ENCODE measurements around the gene DAND5. TPM values are rescaled to one million over a fixed set of nuclear protein-coding genes. Genes with fewer than 3 reads are reported as not detected.

The DAND5 gene
- total and polyA plus RNA-seq, 7 donors = 0.13 to 2.0 (median 1.7) TPM; not detected in 2

DNA sequence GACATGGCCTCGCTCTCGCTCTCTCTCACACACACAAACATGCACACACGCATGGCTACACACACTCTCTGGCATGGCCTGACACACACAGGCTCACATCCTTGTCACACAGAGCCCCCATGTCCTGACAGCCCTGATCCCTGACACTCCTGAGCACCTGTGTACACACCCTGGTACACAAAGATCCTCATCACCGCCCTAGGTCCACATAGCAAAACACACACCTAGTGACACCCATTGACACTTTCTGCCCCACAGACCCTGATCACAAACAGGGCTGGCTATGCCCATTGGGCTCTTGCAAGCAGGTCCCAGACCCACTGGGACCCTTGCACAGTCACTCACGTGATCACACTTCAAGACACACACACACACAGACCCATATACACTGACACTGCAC, 21.9 kb downstream of the DAND5 start:
- intact Hi-C loops (cut with DNase I) = loop anchor here (10.0 kb wide), 1 partner anchor 164 kb away; the partner anchor contains the start of genes IER2 and STX10
- no peak for DNase-seq
- H3K4me3 ChIP-seq = no peak overlapping the region
- no peaks in the 10 kb centered on the region for H3K27me3 ChIP-seq
- H3K9me3 ChIP-seq = no peaks in the 10 kb centered on the region
- no peaks in the 10 kb centered on the region for H3K36me3 ChIP-seq
- H3K27ac ChIP-seq = no peak overlapping the region
- H3K4me1 ChIP-seq = peaks cover 0 to 5% (median 5%) of the 10 kb centered on the region in 4 donors
- TF ChIP-seq POLR2AphosphoS5 (IDR thresholded peaks at IDR 0.05) (no peak), POLR2A (IDR thresholded peaks at IDR 0.05) (no peak), EP300 (IDR thresholded peaks at IDR 0.05) (no peak)
- TF ChIP-seq, protein P1, sequence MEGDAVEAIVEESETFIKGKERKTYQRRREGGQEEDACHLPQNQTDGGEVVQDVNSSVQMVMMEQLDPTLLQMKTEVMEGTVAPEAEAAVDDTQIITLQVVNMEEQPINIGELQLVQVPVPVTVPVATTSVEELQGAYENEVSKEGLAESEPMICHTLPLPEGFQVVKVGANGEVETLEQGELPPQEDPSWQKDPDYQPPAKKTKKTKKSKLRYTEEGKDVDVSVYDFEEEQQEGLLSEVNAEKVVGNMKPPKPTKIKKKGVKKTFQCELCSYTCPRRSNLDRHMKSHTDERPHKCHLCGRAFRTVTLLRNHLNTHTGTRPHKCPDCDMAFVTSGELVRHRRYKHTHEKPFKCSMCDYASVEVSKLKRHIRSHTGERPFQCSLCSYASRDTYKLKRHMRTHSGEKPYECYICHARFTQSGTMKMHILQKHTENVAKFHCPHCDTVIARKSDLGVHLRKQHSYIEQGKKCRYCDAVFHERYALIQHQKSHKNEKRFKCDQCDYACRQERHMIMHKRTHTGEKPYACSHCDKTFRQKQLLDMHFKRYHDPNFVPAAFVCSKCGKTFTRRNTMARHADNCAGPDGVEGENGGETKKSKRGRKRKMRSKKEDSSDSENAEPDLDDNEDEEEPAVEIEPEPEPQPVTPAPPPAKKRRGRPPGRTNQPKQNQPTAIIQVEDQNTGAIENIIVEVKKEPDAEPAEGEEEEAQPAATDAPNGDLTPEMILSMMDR (IDR thresholded peaks at IDR 0.05) = no peak
- WGBS, 2 donors = 78 to 91% methylated on average over 5 of the region's 5 CpGs

DNA sequence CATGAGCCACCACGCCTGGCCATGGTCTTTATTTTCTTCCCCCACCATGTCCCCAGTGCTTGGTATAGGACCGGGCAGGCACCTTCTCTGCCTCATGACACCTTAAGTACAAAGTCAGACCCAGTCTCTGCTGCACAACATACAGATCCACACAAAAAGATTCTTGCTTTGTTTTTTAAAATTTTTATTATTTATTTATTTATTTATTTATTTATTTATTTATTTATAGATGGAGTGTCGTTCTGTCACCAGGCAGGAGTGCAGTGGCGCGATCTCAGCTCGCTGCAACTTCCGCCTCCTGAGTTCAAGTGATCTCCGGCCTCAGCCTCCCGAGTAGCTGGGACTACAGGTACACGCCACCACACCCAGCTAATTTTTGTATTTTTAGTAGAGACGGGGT, 23.4 kb downstream of the DAND5 start:
- no peak for DNase-seq
- H3K36me3 ChIP-seq = no peaks in the 10 kb centered on the region
- H3K27ac ChIP-seq = no peak overlapping the region
- H3K27me3 ChIP-seq = no peaks in the 10 kb centered on the region
- TF ChIP-seq EP300 (IDR thresholded peaks at IDR 0.05) (no peak), POLR2AphosphoS5 (IDR thresholded peaks at IDR 0.05) (no peak), POLR2A (IDR thresholded peaks at IDR 0.05) (no peak)
- TF ChIP-seq, protein P1 (IDR thresholded peaks at IDR 0.05) = no peak
- no peaks in the 10 kb centered on the region for H3K9me3 ChIP-seq
- 94 to 95% methylated on average over 11 of the region's 11 CpGs for WGBS, 2 donors
- no peak overlapping the region for H3K4me3 ChIP-seq
- peaks cover 0 to 18% (median 14%) of the 10 kb centered on the region in 4 donors for H3K4me1 ChIP-seq
- intact Hi-C loops (cut with DNase I) = loop anchor here (2.0 to 10.0 kb wide), 2 partner anchors 68 to 162 kb away; partner anchors contain the start of genes IER2 and STX10

DNA sequence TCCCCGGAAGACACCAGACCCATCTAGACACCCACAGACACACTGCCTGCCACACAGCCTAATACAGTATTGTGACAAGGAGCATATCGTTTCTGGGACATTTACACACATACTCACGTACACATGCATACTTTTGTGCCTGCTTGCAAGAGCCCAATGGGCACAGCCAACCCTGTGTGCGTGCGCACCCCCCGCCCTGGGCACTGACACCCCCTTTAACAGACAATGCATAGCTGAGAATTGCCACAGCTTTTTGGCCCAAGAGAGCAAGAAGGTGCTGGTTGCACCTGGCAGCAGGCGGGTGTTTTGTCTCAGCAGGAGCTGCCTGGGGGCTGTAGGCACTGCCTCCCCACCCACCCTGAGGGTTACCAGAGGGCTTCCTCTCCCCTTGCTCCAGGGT, 24.2 kb downstream of the DAND5 start:
- Histone ChIP-seq H3K27ac (peak overlapping the region in 2 of 4 donors; percentile 83 to 90), H3K27me3 (no peaks in the 10 kb centered on the region), H3K36me3 (peaks cover 0 to 2% (median 0%) of the 10 kb centered on the region in 4 donors), H3K9me3 (no peaks in the 10 kb centered on the region), H3K4me1 (peaks cover 0 to 27% (median 22%) of the 10 kb centered on the region in 4 donors), H3K4me3 (no peak overlapping the region)
- intact Hi-C loops (cut with DNase I) = loop anchor here (2.0 to 10.0 kb wide), 2 partner anchors 67 to 161 kb away; partner anchors contain the start of genes IER2 and STX10
- WGBS, 2 donors = 85 to 92% methylated on average over 7 of the region's 7 CpGs
- TF ChIP-seq POLR2A (IDR thresholded peaks at IDR 0.05) (no peak), POLR2AphosphoS5 (IDR thresholded peaks at IDR 0.05) (no peak), EP300 (IDR thresholded peaks at IDR 0.05) (no peak)
- TF ChIP-seq, protein P1 (IDR thresholded peaks at IDR 0.05) = no peak
- no peak for DNase-seq

DNA sequence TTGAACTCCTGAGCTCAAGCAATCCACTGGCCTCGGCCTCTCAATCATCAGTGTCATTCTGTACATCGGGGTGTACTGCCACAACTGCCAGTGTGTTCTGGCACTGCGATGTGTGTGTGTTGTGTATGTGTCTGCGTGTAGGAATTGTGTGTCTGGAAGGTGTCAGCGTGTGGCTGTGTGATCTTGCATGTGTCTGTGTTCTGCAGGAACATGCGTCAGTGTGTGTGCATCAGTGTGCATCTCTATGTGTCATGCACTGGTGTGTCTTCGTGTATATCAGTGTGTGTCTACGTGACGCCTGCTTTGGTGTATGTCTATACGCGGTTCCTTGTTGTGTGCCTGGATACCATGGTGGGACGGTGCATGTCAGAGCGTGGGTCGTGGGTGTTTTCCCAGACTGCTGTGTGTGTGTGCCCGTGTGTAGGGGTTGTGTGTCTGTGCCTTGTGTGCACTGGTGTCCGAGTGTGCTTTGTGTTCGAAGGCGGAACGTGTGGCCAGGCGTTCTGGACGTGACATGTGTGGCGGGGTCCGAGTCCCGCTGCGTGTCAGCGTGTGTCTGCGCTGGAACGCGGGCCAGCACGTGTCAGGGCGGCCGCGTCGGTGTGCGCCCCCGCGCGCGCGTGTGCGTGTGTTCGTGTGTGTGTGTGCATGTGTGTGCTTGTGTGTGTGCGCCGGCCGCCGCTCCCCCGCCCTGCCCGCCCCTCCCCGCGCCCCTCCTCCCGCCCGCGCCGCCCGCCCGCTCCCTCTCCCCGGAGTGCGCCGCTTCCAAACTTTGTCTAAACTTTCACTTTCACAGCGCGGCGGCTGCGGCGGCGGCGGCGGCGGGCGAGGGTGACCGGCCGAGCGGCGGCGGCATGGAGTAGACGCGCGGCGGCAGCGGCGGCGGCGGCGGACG, 25.6 kb downstream of the DAND5 start, which contains the start of gene NFIX:
TSS of gene NFIX (plus strand) at position 775 of the 895 bp plus-strand sequence. CDS start 363 bp downstream, outside the sequence.
- intact Hi-C loops (cut with DNase I) = loop anchor here (5.0 to 10.0 kb wide), 3 partner anchors 37 to 160 kb away; partner anchors contain the start of genes IER2 and STX10
- H3K27me3 ChIP-seq = no peaks in the 10 kb centered on the region
- H3K4me3 ChIP-seq = peak within 1 kb of the TSS; percentile 86 to 97 (median 90)
- DNase-seq = peak; percentile 86
- TF ChIP-seq POLR2AphosphoS5 (IDR thresholded peaks at IDR 0.05) (peak in 3 of 4 donors; percentile 50 to 74 (median 64)), POLR2A (IDR thresholded peaks at IDR 0.05) (no peak), EP300 (IDR thresholded peaks at IDR 0.05) (no peak)
- TF ChIP-seq, protein P1 (IDR thresholded peaks at IDR 0.05) = no peak
- no peaks in the 10 kb centered on the region for H3K9me3 ChIP-seq
- H3K4me1 ChIP-seq = peaks cover 0 to 39% (median 35%) of the 10 kb centered on the region in 4 donors
- WGBS, 2 donors = 5 to 8% methylated on average over 81 to 84 of the region's 84 CpGs
- H3K27ac ChIP-seq = peak within 1 kb of the TSS; percentile 92 to 98 (median 98)
- peaks cover 0 to 6% (median 0%) of the 10 kb centered on the region in 4 donors for H3K36me3 ChIP-seq

Measured in sigmoid colon (tissue), 7 donors.